GM21390 (cell line): ENCODE results near the gene INSIG1.

Source experiments
- ATAC-seq: cut with Tn5 transposase; IDR thresholded peaks from one replicate; pipeline ENCODE4 v1.9.1; 2021; ENCODE audit not compliant: unreplicated experiment

INSIG1 gene

DNA sequence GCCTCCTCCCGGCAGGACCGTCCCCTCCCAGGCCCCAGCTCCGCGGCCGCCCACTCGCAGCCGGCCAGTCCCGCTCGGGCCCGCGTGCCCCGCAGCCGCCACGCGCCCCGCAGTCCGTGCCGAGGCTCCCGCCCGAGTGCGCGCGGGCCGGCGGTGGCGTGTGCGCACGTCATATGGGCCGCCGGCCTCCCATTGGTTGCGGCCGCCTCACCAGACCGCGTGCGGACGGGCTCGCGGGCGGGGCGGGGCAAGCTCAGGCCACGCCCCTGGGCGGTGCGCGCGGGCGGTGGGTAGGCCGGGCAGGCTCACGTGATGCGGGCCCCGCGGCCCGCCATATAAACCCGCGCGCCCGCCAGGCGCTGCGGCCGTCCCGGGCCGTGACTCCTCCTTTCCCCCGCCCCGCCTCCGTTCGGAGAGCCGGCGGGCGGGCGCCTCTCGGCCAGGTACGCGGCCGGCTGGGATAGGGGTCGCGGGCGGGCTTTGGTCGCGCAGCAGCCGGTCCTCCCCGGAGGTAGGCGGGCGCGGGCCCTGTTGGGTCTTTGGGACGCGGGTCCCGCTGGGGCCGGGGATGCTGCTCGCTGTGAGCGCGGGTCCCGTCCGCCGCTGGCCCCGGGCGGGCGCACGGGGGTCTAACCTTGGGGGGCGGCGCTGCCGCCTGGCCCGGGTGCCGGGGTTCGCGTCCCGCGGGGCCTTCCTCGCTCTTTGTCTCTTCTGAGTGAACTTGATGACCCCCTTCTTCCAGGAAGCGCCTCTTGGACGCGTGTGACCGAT lies at the start of gene INSIG1:
Gene INSIG1, plus strand, starts transcription at position 362 of the 771 bp plus-strand sequence. Its CDS starts 408 bp downstream, at position 770.
- ATAC-seq = peak; percentile 57

DNA sequence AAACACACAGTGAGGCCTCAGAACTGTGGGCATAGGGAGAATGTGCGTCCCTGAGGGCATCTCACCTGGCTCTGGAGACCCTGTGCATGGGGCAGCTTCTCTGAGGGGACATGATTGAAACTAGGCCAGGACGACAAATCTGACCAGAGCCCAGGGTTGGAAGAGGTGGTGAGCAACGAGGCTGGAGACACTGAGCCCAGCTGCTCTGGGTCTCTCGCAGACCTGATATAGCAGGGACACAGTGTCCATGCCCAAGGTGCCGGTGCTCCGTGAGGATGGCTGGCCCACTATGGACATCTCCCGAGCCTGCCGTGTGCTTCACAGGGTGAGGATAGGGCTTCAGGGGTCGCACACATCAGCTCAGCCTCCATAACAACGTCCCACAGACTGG lies 49.3 kb upstream of the INSIG1 start:
- ATAC-seq = no peak

GRCh38 chr7:155251831-155252230 lies 45.8 kb upstream of the INSIG1 start:
- no peak for ATAC-seq

DNA sequence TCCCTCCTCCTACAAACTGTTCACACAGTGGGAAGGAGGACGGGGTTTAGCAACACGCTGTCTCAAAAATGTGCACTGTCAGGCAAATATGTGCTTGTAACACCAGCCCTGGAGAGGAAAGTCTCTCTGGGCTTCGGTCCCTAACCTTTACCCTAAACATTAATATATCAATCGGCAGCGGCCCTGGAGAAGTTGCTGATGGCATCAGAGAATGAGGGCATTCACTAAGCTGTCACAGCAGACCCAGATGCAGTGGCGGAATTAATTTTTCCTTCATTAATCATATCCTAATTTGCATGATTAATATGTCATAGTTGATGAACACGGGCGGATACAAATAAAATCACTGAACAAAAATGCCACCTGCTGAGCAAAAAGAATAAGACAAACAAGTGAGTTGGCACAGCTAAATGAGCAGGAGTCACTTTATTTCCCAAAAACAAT lies 45.2 kb upstream of the INSIG1 start:
- ATAC-seq = no peak

- no peak for ATAC-seq
Measured at GRCh38 chr7:155252892-155253501, 44.7 kb upstream of the INSIG1 start.

GRCh38 chr7:155254018-155254417 lies 43.7 kb upstream of the INSIG1 start:
- no peak for ATAC-seq

GRCh38 chr7:155255071-155255470 lies 42.6 kb upstream of the INSIG1 start:
- ATAC-seq = no peak

- no peak for ATAC-seq
Measured at GRCh38 chr7:155255621-155256020, 42.1 kb upstream of the INSIG1 start.

- ATAC-seq = no peak
Measured at GRCh38 chr7:155256081-155256760, 41.5 kb upstream of the INSIG1 start.

DNA sequence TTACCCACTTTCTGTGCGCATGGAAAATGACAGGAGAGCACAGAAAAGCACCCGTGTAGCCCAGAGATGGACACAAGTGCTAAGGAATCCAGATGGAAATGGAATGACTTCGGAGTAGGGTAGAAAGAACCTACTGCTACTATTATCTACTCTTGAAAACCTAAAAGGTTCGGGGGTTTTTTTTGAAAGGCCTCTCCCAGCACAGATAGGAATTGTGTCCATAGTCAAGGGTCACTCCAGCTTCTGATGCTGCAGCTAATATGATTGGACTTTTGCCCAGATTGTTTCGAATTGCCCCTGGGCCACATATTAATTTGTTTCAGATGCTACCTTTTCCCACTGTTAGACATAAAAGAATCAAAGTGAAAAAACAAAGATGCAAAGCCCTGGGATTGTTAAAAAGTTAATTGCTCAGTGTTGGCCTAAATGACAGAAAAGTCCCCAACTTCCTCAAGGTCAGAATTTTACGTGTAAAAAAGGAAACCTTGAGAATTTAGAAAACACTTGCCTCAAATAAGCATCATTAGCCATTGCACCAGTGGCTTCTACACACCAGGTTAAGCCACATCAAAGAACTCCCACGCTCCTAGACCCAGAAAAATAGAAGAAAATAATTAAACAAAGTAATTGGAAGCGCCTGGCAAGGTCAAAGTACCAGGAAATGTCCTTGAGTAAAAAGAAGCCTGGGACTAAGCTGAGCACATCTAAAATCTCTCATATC lies 40.8 kb upstream of the INSIG1 start:
- ATAC-seq = no peak

- ATAC-seq = no peak
Measured at GRCh38 chr7:155257482-155258225, 40.0 kb upstream of the INSIG1 start.

DNA sequence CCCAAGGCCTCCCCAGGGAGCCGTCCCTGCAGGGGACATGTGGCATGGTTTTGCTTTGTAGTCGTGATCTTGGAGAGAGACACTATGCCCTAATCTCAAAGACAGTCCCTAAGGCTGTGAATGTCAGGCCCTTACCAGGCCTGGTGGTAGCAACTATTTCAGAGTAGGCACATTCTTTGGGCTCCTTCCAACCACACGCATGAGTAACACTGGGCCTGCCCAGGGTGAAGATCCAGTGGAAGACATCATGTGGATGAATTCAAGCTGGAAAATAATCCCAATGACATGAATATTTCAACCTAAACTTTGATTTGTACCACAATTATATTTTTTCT lies 39.5 kb upstream of the INSIG1 start:
- ATAC-seq = no peak

DNA sequence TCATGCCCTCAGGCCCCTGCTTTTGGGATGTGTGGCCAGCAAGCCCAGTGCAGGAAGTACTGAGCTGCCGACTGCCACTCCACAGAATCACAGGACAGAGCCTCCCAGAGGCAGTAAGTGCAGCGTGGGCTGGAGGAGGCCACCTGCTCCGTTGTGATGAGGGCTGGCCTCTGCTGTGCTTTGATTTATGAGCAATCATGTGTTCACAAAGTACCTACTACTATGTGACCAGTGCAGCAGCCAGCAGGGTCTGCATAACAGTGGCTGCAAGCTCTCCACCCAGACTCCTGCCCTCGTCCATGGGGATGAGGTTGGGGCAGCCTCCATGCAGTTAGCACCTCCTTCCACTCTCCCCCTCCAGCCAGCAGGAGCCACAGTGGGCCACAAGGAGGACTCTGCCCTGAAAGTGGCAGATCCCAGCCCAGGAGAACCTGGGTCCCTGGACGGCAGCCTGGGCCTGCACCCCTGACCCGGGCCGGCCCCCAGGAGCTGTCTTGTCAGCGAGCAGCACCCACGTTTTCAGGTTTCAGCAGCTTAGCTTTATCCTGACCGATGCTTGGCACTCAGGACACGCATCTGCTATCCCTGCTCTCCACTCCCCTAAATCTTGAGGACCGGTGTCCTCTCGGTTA lies 37.7 kb upstream of the INSIG1 start:
- ATAC-seq = no peak

DNA sequence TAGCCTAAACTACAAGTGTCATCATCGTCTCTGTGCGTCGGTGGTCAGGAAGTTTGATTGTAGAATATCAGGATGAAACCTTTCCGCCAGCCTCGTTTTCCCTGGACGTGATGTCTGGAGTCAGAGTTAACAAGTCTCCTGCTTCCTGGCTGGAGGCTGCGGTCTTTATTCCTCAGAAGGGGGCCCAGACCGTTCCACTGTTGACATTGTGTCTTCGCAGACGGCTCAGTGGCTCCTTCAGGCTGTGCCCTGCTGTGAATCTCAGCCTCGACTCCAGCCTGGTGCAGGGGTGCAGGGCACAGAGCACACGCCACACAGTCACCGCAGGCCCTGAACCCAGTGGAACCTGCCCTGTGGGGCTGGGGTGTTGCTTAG lies 37.2 kb upstream of the INSIG1 start:
- ATAC-seq = no peak

GRCh38 chr7:155261031-155261985 lies 36.4 kb upstream of the INSIG1 start:
- ATAC-seq = no peak

DNA sequence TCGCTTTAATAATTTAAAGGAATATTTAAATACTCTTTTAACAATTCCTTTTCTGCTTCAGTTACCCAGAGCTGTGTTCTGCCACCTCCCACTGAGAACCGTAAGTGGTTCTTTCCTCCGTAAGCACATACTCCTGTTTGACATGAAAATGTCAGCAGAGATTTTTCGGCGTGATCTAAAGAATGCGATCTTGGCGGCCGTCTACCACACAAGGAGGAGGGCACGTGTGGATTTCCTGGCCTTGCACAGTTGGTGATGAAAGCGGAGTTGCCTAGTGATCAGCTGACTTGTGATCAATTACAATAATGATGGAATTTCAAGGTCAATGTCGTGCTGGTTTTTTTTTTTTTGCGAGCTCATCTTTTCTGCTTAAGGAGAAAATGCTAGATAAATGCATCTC lies 35.6 kb upstream of the INSIG1 start:
- no peak for ATAC-seq

DNA sequence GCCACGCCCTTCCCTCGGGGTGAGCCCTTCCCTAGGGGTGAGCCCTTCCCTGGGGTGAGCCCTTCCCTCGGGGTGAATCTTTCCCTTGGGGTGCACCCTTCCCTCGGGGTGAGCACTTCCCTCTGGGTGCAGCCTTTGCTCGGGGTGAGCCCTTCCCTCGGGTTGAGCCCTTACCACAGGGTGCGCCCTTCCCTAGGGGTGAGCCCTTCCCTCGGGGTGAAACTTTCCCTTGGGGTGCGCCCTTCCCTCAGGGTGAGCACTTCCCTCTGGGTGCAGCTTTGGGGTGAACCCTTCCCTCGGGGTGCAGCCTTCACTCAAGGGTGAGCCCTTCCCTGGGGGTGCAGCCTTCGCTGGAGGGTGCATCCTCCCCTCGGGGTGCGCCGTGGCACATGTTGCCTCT lies 34.6 kb upstream of the INSIG1 start:
- no peak for ATAC-seq

GRCh38 chr7:155263581-155264143 lies 34.0 kb upstream of the INSIG1 start:
- ATAC-seq = no peak

DNA sequence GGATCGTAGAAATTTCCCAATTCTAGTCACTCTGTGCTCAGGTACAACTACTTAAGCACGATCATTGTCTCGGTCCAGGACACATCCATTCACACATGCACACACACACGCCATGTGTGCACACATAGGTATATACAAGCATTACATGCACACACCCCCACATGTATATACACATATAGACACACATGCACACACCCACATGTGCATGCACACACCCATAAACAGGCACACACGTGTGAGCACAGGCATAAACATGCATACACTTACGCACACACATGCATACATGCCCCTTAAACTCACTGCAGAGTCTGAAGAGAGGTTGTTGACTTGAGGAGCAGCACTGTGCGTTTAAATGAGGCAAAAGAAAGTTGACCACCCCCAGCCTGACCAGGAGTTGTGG lies 32.5 kb upstream of the INSIG1 start:
- ATAC-seq = no peak
